ENCODE measurements around the gene NUDT17. TPM values are rescaled to one million over a fixed set of nuclear protein-coding genes. Genes with fewer than 3 reads are reported as not detected.

NUDT17 gene
- total and polyA plus RNA-seq, 2 of the 4 experiments (the other 2 are of a cell fraction) = 2.3 to 2.8 TPM

DNA sequence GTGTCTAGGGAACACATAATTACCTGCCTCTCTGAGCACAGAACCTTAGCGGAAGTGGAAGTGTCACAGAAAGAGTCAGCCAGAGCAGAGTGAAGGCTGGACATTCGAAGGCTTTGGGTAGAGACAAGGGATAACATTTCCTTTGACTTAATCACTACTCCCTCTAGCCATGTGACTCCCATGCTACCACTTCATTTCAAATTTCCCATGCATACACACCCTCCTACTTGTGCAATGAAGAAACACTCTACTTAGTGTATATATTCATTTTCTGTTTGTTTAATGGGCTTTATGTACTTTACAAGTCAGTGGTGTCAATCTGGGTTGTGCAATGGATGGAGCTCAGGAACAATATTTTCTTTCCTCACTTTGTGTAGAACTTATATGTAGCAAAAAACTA is 33.3 kb downstream of the NUDT17 start:
- no peak overlapping the region for H2AFZ ChIP-seq (replicated peaks; ENCODE audit: low read length, poor library complexity)
- H3K9me1 ChIP-seq (ENCODE audit: insufficient read depth, low read length) = no peaks in the 10 kb centered on the region
- H3K27me3 ChIP-seq (ENCODE audit: control insufficient read depth, insufficient read depth, low read length) = peaks cover 5% of the 10 kb centered on the region; the same call in 1 of the 2 replicates
- no peak overlapping the region for H2BK15ac ChIP-seq (ENCODE audit: low read depth, low read length)
- no peak overlapping the region for H3K27ac ChIP-seq (ENCODE audit: insufficient read depth, low read length)
- in situ Hi-C loops (cut with MboI; ENCODE audit: low sequenced_read_pairs) = no loop called here
- intact Hi-C loops (cut with micrococcal nuclease) = no loop called here
- no peak overlapping the region for H4K91ac ChIP-seq (ENCODE audit: insufficient read depth, low read depth, low read length)
- no peak overlapping the region for H2AK5ac ChIP-seq (ENCODE audit: low read depth, low read length)
- no peak overlapping the region for H2BK120ac ChIP-seq (ENCODE audit: low read depth, low read length)
- no peak overlapping the region for H2BK5ac ChIP-seq (ENCODE audit: low read depth, low read length, poor library complexity, severe bottlenecking)
- BruUV-seq (replicated peaks) = no TSS peak
- CTCF ChIA-PET = interaction anchor here (1.5 kb wide), 1 partner anchor 13 kb away, joined by 6 read pairs; no protein-coding TSS in a partner anchor
- ATAC-seq (ENCODE audit: low read depth) (peak; percentile 72), DNase-seq (peak; percentile 47)
- no peak overlapping the region for H3K14ac ChIP-seq (replicated peaks; ENCODE audit: low read depth, low read length)
- no peak overlapping the region for H3K23ac ChIP-seq (ENCODE audit: low read depth, low read length)
- H3K18ac ChIP-seq (ENCODE audit: low read depth, low read length) = no peak overlapping the region
- no peak overlapping the region for H2BK20ac ChIP-seq (ENCODE audit: low read depth, low read length)
- no peak overlapping the region for H3K4me3 ChIP-seq (ENCODE audit: insufficient read depth, low read depth, low read length)
- no peak overlapping the region for H3K56ac ChIP-seq (ENCODE audit: extremely low read depth, insufficient read depth, low read length)
- no peaks in the 10 kb centered on the region for H3K79me1 ChIP-seq (ENCODE audit: low read depth in 1 of 2, low read length in 2 of 2)
- no CpG with 5 or more reads among the region's 2 CpGs for WGBS, 2 experiments (ENCODE audit: extremely low coverage in 2 of 2, insufficient read length in 1 of 2)
- no peak overlapping the region for H3K4me2 ChIP-seq (ENCODE audit: low read depth, low read length)
- dilution Hi-C loops (cut with HindIII; ENCODE audit: low sequenced_read_pairs, unreplicated experiment) = no loop called here
- no peak overlapping the region for H4K5ac ChIP-seq (ENCODE audit: low read depth, low read length)
- no peak overlapping the region for H4K8ac ChIP-seq (ENCODE audit: low read depth in 2 of 2, low read length in 2 of 2)
- no peak overlapping the region for H3K4ac ChIP-seq (ENCODE audit: low read depth, low read length)
- H3K4me1 ChIP-seq (ENCODE audit: control insufficient read depth, insufficient read depth, low read length) = peaks cover 1% of the 10 kb centered on the region; the same call in 1 of the 2 replicates
- no peak overlapping the region for H2AK9ac ChIP-seq (replicated peaks; ENCODE audit: low read depth, low read length, poor library complexity)
- H3K36me3 ChIP-seq (ENCODE audit: control insufficient read depth, insufficient read depth, low read length) = no peaks in the 10 kb centered on the region
- H3K9ac ChIP-seq (ENCODE audit: low read depth, low read length) = no peak overlapping the region
- TF ChIP-seq CEBPB (IDR thresholded peaks at IDR 0.05; ENCODE audit: low read depth, low read length) (peak; percentile 44; the same call in 1 of the 2 replicates), MXI1 (IDR thresholded peaks at IDR 0.05; ENCODE audit: borderline replicate concordance, low read depth, low read length) (peak; percentile 63; the same call in 1 of the 2 replicates), MAZ (IDR thresholded peaks at IDR 0.05; ENCODE audit: borderline replicate concordance, low read depth, low read length) (no peak)
- TF ChIP-seq, protein P1, sequence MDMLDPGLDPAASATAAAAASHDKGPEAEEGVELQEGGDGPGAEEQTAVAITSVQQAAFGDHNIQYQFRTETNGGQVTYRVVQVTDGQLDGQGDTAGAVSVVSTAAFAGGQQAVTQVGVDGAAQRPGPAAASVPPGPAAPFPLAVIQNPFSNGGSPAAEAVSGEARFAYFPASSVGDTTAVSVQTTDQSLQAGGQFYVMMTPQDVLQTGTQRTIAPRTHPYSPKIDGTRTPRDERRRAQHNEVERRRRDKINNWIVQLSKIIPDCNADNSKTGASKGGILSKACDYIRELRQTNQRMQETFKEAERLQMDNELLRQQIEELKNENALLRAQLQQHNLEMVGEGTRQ (IDR thresholded peaks at IDR 0.05; ENCODE audit: low read depth, low read length) = peak; percentile 46; the same call in 1 of the 2 replicates
- H3K9me3 ChIP-seq (ENCODE audit: control insufficient read depth, insufficient read depth, low read length) = no peaks in the 10 kb centered on the region
- POLR2A ChIA-PET (ENCODE audit: unreplicated experiment) = no interaction called here
- H4K20me1 ChIP-seq (ENCODE audit: insufficient read depth, low read length) = no peaks in the 10 kb centered on the region
